Measurements from ENCODE around the gene FGFR3.

DNA sequence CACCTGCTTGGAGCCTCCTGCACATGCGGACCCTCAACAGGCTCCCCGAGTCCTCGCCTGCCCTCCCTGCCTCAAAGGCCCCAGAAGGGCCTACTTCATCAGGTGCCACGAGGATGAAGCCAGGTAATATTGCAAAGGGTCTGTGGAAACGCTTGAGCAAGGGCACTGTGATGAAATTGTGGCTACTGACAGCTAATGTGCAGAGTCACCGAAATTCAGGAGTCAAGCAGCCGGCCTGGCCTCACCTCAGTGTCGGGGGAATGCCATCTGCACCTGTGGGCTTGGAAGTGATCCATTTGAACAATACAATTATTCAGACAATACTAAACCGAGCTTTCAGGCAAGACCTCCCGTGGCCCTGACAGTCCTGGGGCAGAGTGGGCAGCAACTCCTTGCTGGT lies 3.1 kb upstream of the FGFR3 start:
- no peak for TF ChIP-seq POLR2A (IDR thresholded peaks at IDR 0.05; ENCODE audit: control extremely low read depth in 1 of 2, low read depth in 2 of 2, low read length in 2 of 2)
- TF ChIP-seq, protein P1, sequence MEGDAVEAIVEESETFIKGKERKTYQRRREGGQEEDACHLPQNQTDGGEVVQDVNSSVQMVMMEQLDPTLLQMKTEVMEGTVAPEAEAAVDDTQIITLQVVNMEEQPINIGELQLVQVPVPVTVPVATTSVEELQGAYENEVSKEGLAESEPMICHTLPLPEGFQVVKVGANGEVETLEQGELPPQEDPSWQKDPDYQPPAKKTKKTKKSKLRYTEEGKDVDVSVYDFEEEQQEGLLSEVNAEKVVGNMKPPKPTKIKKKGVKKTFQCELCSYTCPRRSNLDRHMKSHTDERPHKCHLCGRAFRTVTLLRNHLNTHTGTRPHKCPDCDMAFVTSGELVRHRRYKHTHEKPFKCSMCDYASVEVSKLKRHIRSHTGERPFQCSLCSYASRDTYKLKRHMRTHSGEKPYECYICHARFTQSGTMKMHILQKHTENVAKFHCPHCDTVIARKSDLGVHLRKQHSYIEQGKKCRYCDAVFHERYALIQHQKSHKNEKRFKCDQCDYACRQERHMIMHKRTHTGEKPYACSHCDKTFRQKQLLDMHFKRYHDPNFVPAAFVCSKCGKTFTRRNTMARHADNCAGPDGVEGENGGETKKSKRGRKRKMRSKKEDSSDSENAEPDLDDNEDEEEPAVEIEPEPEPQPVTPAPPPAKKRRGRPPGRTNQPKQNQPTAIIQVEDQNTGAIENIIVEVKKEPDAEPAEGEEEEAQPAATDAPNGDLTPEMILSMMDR (IDR thresholded peaks at IDR 0.05; ENCODE audit: control extremely low read depth in 1 of 3, insufficient read depth in 1 of 3, low read depth in 1 of 3, low read length in 3 of 3), result no peak
- no peak for TF ChIP-seq BCL11A (IDR thresholded peaks at IDR 0.05; ENCODE audit: low read depth in 2 of 2, low read length in 2 of 2)
- TF ChIP-seq RBBP5 (IDR thresholded peaks at IDR 0.05; ENCODE audit: borderline replicate concordance, low read depth, low read length), result no peak
- no peak for TF ChIP-seq HDAC6 (IDR thresholded peaks at IDR 0.05; ENCODE audit: low read depth, low read length)
- no peak for TF ChIP-seq SP1 (IDR thresholded peaks at IDR 0.05; ENCODE audit: low read depth, low read length)
- no peak for TF ChIP-seq SUZ12 (IDR thresholded peaks at IDR 0.05; ENCODE audit: low read length)
- TF ChIP-seq RAD21 (IDR thresholded peaks at IDR 0.05 in 1 of 2, conservative IDR thresholded peaks at IDR 0.05 in 1 of 2; ENCODE audit: low read depth in 2 of 2, low read length in 2 of 2), result no peak
- no peak for TF ChIP-seq ZNF274 (IDR thresholded peaks at IDR 0.05; ENCODE audit: borderline replicate concordance, extremely low read depth, low read length)
- TF ChIP-seq EZH2 (IDR thresholded peaks at IDR 0.05; ENCODE audit: low read depth, low read length, severe bottlenecking), result no peak
- no peak for TF ChIP-seq TAF1 (IDR thresholded peaks at IDR 0.05; ENCODE audit: low read depth, low read length)
- TF ChIP-seq JUN (IDR thresholded peaks at IDR 0.05; ENCODE audit: low read depth, low read length), result no peak
- TF ChIP-seq E2F6 (IDR thresholded peaks at IDR 0.05), result no peak

All from H1 (cell line).